GM12865 (cell line): ENCODE measurements around the gene FAM222B.

Source experiments
- DNase-seq: peaks from one replicate; pipeline ENCODE4 v3.0.0; 2010; ENCODE audit warnings: low read depth
- H3K4me3 ChIP-seq: 2 replicates; pipeline ENCODE4 v1.5.1; 2011; ENCODE audit warnings: mild to moderate bottlenecking, low read depth, low read length, control low read depth
- CTCF ChIP-seq: IDR thresholded peaks from 2 replicates; pipeline ENCODE4 v1.5.1; 2011; ENCODE audit warnings: low read length, control low read depth, low read depth, inconsistent platforms; ENCODE audit not compliant: insufficient read depth; ENCODE audit errors: missing control alignments

FAM222B gene

GRCh38 chr17:28744104-28744971 is 98.3 kb downstream of the FAM222B start:
- peak; percentile 81 for DNase-seq
- no peak for TF ChIP-seq CTCF
- peak overlapping the region; percentile 98 for H3K4me3 ChIP-seq

GRCh38 chr17:28743243-28744103 is 99.1 kb downstream of the FAM222B start, which contains the start of gene TRAF4:
TSS of gene TRAF4 (plus strand) at chr17:28744011. CDS start at chr17:28744113, 102 bp downstream.
- peak within 1 kb of the TSS; percentile 98 for H3K4me3 ChIP-seq
- no peak for TF ChIP-seq CTCF
- peak; percentile 92 for DNase-seq

- no peak for TF ChIP-seq CTCF
- peak overlapping the region; percentile 41 for H3K4me3 ChIP-seq
- peak; percentile 79 for DNase-seq
Measured at GRCh38 chr17:28741358-28742349, 100.9 kb downstream of the FAM222B start.

GRCh38 chr17:28740406-28741357 is 101.9 kb downstream of the FAM222B start:
- TF ChIP-seq CTCF = no peak
- H3K4me3 ChIP-seq = peak overlapping the region; percentile 41
- DNase-seq = no peak

- no peak for TF ChIP-seq CTCF
- H3K4me3 ChIP-seq = peak overlapping the region; percentile 54
- DNase-seq = peak; percentile 91
Measured at GRCh38 chr17:28738680-28739384, 103.8 kb downstream of the FAM222B start.
